Pancreas (tissue), 10 donors: ENCODE data around the gene AKR1D1. TPM values are rescaled to one million over a fixed set of nuclear protein-coding genes. Genes with fewer than 3 reads are reported as not detected.
"Not testable (repeated sequence)": the region's sequence is repeated elsewhere in the genome, so short reads cannot be mapped to it uniquely, and the experiment has no call there.

Experiments
- ATAC-seq, 4 donors: fragments of 200-7000 bp; cut with Tn5 transposase; one replicate each; pipeline versions ENCODE4 v1.8.0 to v1.9.1; 2020; ENCODE audit warnings: mild to moderate bottlenecking in 4 of 4, moderate library complexity in 4 of 4
- DNase-seq, 6 donors: peaks; one replicate each; pipeline ENCODE4 v3.0.0-alpha.2; 2020
- FAIRE-seq: peaks from 2 replicates; lab custom pipeline; 2012; peaks lifted over from hg19 to GRCh38; lab: Jason Lieb, UNC
- H3K27ac ChIP-seq, 4 donors: fragments of 200-600 bp; sonication (generic); 1 replicate in 3 of 4; 2 replicates in 1 of 4; pipeline versions ENCODE4 v1.5.0 to v1.8.0; 2020
- H3K27me3 ChIP-seq, 4 donors: fragments of 200-600 bp; one replicate each; pipeline ENCODE4 v1.8.0; 2021
- H3K36me3 ChIP-seq, 3 donors: fragments of 200-600 bp; sonication (generic) in 1 of 3; one replicate each; pipeline versions ENCODE4 v1.5.0 to v1.8.0; 2020 to 2021
- H3K4me1 ChIP-seq, 3 donors: fragments of 200-600 bp; one replicate each; pipeline ENCODE4 v1.8.0; 2021
- H3K4me3 ChIP-seq, 4 donors: fragments of 200-600 bp; sonication (generic) in 2 of 4; one replicate each; pipeline versions ENCODE4 v1.5.0 to v1.8.0; 2020 to 2021
- H3K9me3 ChIP-seq, 4 donors: fragments of 200-600 bp; one replicate each; pipeline ENCODE4 v1.8.0; 2021
- CTCF ChIP-seq, 4 donors: fragments of 200-600 bp; sonication (generic) in 3 of 4; IDR thresholded peaks; one replicate each; pipeline versions ENCODE4 v1.5.0 to v1.8.0; 2021; ENCODE audit warnings: antibody characterized with exemption in 4 of 4
- WGBS, 2 donors: extraction: QIAGEN DNeasy Blood & Tissue Kit; methylation state at CpG; one replicate each; pipeline ENCODE4 v1.1.7; 2013; 5-methylcytosine and 5-hydroxymethylcytosine counted together
- intact Hi-C, 3 donors: fragments of 100-400 bp; cut with DNase I; formaldehyde crosslinking; loops; one replicate each; pipeline versions ENCODE4 v1.11.1 to v1.14.2; 2022
- polyA plus RNA-seq, 2 donors: library from polyadenylated mRNA; stranded (reverse); fragments of 200-250 nt; gene quantifications; one replicate each; pipeline ENCODE4 v1.2.3, GENCODE V29; 2013
- total RNA-seq, 6 donors: library from RNA; stranded (reverse); fragmentation: NEBNext Ultra II Directional in 4 of 6; extraction: Animal tissue kit (Norgen Biotek cat#: 25700) in 4 of 6; gene quantifications; one replicate each; pipeline versions ENCODE4 v1.2.1 to v1.2.4, GENCODE V29; 2021 to 2023
- donor health status: healthy with polysubstance abuse.
- donor health status: DM: no; HTN: no; CAD: no; lungs with moderate emphysema.
- donor health status: DM: no; HTN: no; CAD: no.
- donor health status: control.
- donor health status: control.
- donor health status: Bipolar disorder and iron deficiency.
- donor health status: DM: yes; HTN: yes; CAD: no.
- donor health status: DM: no; HTN: no; CAD: no.
- donor health status: DM: no; HTN: no; CAD: no.
- donor health status: DM: yes; HTN: yes; CAD: no.

The AKR1D1 gene
- total and polyA plus RNA-seq, 8 donors, result 0.02 to 0.28 TPM; not detected in 6

GRCh38 chr7:138142583-138143201 lies 66.4 kb downstream of the AKR1D1 start:
- Histone ChIP-seq H3K27me3 (no peaks in the 10 kb centered on the region), H3K9me3 (no peaks in the 10 kb centered on the region), H3K36me3 (no peaks in the 10 kb centered on the region), H3K4me3 (no peak overlapping the region), H3K4me1 (no peaks in the 10 kb centered on the region), H3K27ac (no peak overlapping the region)
- ATAC-seq (no peak), DNase-seq (no peak), FAIRE-seq (no peak)
- intact Hi-C loops, result no loop called here
- no peak for TF ChIP-seq CTCF (IDR thresholded peaks at IDR 0.05)

- ATAC-seq (no peak), FAIRE-seq (no peak), DNase-seq (no peak)
- Histone ChIP-seq H3K9me3 (no peaks in the 10 kb centered on the region), H3K4me1 (no peaks in the 10 kb centered on the region), H3K36me3 (no peaks in the 10 kb centered on the region), H3K4me3 (no peak overlapping the region), H3K27ac (no peak overlapping the region), H3K27me3 (no peaks in the 10 kb centered on the region)
- TF ChIP-seq CTCF (IDR thresholded peaks at IDR 0.05), result no peak
- WGBS, 2 donors, result 73 to 89% methylated on average over 2 of the region's 2 CpGs
- intact Hi-C loops, result no loop called here
These were observed 68.7 kb downstream of the AKR1D1 start for GRCh38 chr7:138144958-138145357.

- WGBS, 2 donors, result 89 to 92% methylated on average over 13 to 19 of the region's 19 CpGs
- H3K4me1 ChIP-seq, H3K36me3 ChIP-seq, intact Hi-C loops, FAIRE-seq, H3K9me3 ChIP-seq, ATAC-seq, DNase-seq, H3K27ac ChIP-seq, H3K4me3 ChIP-seq, H3K27me3 ChIP-seq: not testable (repeated sequence)
These were observed 70.0 kb downstream of the AKR1D1 start for GRCh38 chr7:138146221-138146620.

GRCh38 chr7:138146757-138147734 lies 70.8 kb downstream of the AKR1D1 start:
- H3K4me3 ChIP-seq, DNase-seq, H3K4me1 ChIP-seq, H3K27me3 ChIP-seq, ATAC-seq, H3K36me3 ChIP-seq, H3K9me3 ChIP-seq, FAIRE-seq, H3K27ac ChIP-seq, intact Hi-C loops: not testable (repeated sequence)
- WGBS, 2 donors, result 87 to 94% methylated on average over 31 to 32 of the region's 32 CpGs

- 64 to 70% methylated on average over 4 of the region's 4 CpGs for WGBS, 2 donors
- no peak for FAIRE-seq
- intact Hi-C loops, result no loop called here
- H3K27ac ChIP-seq, result no peak overlapping the region
- no peak overlapping the region for H3K4me3 ChIP-seq
- H3K36me3 ChIP-seq, result no peaks in the 10 kb centered on the region
- DNase-seq, result no peak
- no peak for TF ChIP-seq CTCF (IDR thresholded peaks at IDR 0.05)
- no peak for ATAC-seq
- no peaks in the 10 kb centered on the region for H3K9me3 ChIP-seq
- no peaks in the 10 kb centered on the region for H3K27me3 ChIP-seq
- no peaks in the 10 kb centered on the region for H3K4me1 ChIP-seq
These were observed 75.7 kb downstream of the AKR1D1 start for GRCh38 chr7:138151731-138152577.
